ENCODE results near the gene MN1.

GRCh38 chr22:27732841-27733240 lies 68.7 kb downstream of the MN1 start:
- TF ChIP-seq CTCF (IDR thresholded peaks at IDR 0.05; ENCODE audit: low read depth, low read length, poor library complexity, severe bottlenecking) = no peak
- TF ChIP-seq EZH2phosphoT487 (IDR thresholded peaks at IDR 0.05; ENCODE audit: borderline replicate concordance, low read length) = no peak

All from DOHH2 (cell line).